ENCODE measurements around the gene CCDC92.

DNA sequence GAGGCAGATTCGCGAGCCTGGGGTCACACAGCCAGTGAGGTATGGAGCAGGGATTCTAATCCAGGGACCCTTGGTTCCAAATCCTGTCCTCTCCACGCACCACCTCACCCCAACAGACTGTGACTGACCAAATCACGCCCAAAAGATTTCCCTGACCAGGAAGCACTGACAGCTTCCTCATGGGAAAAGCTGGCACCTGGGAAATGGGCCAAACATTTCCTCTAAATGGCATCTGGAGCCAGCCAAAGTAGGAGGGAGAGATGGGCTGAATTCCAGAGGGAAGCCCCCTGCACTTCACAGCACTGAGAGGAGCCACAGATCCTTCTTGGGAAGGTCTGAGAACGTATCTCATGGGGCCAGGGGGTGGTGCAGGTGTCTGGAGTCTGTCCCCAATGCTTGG is 28.8 kb downstream of the CCDC92 start:
- TF ChIP-seq, protein P1, sequence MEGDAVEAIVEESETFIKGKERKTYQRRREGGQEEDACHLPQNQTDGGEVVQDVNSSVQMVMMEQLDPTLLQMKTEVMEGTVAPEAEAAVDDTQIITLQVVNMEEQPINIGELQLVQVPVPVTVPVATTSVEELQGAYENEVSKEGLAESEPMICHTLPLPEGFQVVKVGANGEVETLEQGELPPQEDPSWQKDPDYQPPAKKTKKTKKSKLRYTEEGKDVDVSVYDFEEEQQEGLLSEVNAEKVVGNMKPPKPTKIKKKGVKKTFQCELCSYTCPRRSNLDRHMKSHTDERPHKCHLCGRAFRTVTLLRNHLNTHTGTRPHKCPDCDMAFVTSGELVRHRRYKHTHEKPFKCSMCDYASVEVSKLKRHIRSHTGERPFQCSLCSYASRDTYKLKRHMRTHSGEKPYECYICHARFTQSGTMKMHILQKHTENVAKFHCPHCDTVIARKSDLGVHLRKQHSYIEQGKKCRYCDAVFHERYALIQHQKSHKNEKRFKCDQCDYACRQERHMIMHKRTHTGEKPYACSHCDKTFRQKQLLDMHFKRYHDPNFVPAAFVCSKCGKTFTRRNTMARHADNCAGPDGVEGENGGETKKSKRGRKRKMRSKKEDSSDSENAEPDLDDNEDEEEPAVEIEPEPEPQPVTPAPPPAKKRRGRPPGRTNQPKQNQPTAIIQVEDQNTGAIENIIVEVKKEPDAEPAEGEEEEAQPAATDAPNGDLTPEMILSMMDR (IDR thresholded peaks at IDR 0.05), result no peak
- no peak for TF ChIP-seq POLR2A (IDR thresholded peaks at IDR 0.05)
- no peak for TF ChIP-seq EP300 (IDR thresholded peaks at IDR 0.05)
